Gastroesophageal sphincter (tissue), 4 donors: Measurements from ENCODE around the gene FMO4. TPM values are rescaled to one million over a fixed set of nuclear protein-coding genes. Genes with fewer than 3 reads are reported as not detected.
"Not testable (repeated sequence)": the region's sequence is repeated elsewhere in the genome, so short reads cannot be mapped to it uniquely, and the experiment has no call there.

ENCODE experiments used
- ATAC-seq: fragments of 150-250 bp; one replicate; pipeline ENCODE4 v1.9.1; 2016; ENCODE audit warnings: mild to moderate bottlenecking, moderate library complexity
- H3K27ac ChIP-seq, 4 donors: fragments of 200-600 bp; sonication (generic) in 3 of 4; 1 replicate in 3 of 4; 2 replicates in 1 of 4; pipeline ENCODE4 v1.5.1; 2016 to 2019
- H3K27me3 ChIP-seq: fragments of 200-600 bp; sonication (generic); one replicate; pipeline ENCODE4 v1.5.1; 2019
- H3K36me3 ChIP-seq, 2 donors: fragments of 200-600 bp; sonication (generic); one replicate each; pipeline ENCODE4 v1.5.1; 2019; ENCODE audit warnings: control low read depth in 1 of 2
- H3K4me1 ChIP-seq, 3 donors: fragments of 200-600 bp; sonication (generic); 1 replicate in 2 of 3; 2 replicates in 1 of 3; pipeline ENCODE4 v1.5.1; 2016 to 2019; ENCODE audit warnings: control low read depth in 2 of 3
- H3K4me3 ChIP-seq, 2 donors: fragments of 200-600 bp; sonication (generic); one replicate each; pipeline ENCODE4 v1.5.1; 2019; ENCODE audit warnings: mild to moderate bottlenecking in 1 of 2, moderate library complexity in 1 of 2
- H3K9me3 ChIP-seq, 3 donors: fragments of 200-600 bp; sonication (generic); one replicate each; pipeline ENCODE4 v1.5.1; 2017 to 2019; ENCODE audit warnings: control low read depth in 2 of 3
- CTCF ChIP-seq, 4 experiments: fragments of 200-600 bp in 2 of 4; fragments of 450-650 bp in 2 of 4; sonication (generic) in 1 of 4; IDR thresholded peaks; one replicate each; pipeline ENCODE4 v1.5.1; 2017 to 2019; ENCODE audit warnings: antibody characterized with exemption in 4 of 4, mild to moderate bottlenecking in 2 of 4, moderate library complexity in 2 of 4
- EP300 ChIP-seq: sonication (generic); formaldehyde crosslinking; IDR thresholded peaks from one replicate; pipeline ENCODE4 v1.6.1; 2017; ENCODE audit warnings: antibody characterized with exemption, mild to moderate bottlenecking
- POLR2A ChIP-seq, 2 donors: fragments of 450-650 bp; IDR thresholded peaks; one replicate each; pipeline ENCODE4 v1.6.1; 2017; ENCODE audit warnings: antibody characterized with exemption in 2 of 2, mild to moderate bottlenecking in 2 of 2, moderate library complexity in 1 of 2
- POLR2AphosphoS5 ChIP-seq: sonication (generic); formaldehyde crosslinking; IDR thresholded peaks from one replicate; pipeline ENCODE4 v1.6.1; 2017; ENCODE audit warnings: antibody characterized with exemption
- WGBS, 2 donors: methylation state at CpG; one replicate each; pipeline ENCODE4 v1.1.5; 2018; ENCODE audit warnings: low coverage in 1 of 2; 5-methylcytosine and 5-hydroxymethylcytosine counted together
- total RNA-seq, 4 donors: library from RNA; depleted of rRNA; stranded (reverse); fragments of >200 nt; gene quantifications; one replicate each; pipeline ENCODE4 v1.1.0, GENCODE V29; 2016

FMO4 gene
- total RNA-seq, 4 donors from 2014 or later = 0.54 to 2.7 (median 1.4) TPM

GRCh38 chr1:171313319-171313834 lies 606 bp upstream of the FMO4 start:
- Histone ChIP-seq H3K27ac (peak overlapping the region; percentile 64 to 81 (median 77)), H3K4me3 (no peak overlapping the region), H3K36me3 (no peaks in the 10 kb centered on the region), H3K4me1 (peaks cover 4 to 11% (median 4%) of the 10 kb centered on the region in 3 donors), H3K9me3 (no peaks in the 10 kb centered on the region), H3K27me3 (no peaks in the 10 kb centered on the region)
- WGBS, 2 donors = 0 to 20% methylated on average over 1 of the region's 1 CpG
- no peak for ATAC-seq
- no peak for TF ChIP-seq POLR2A (IDR thresholded peaks at IDR 0.05)
- no peak for TF ChIP-seq POLR2AphosphoS5
- TF ChIP-seq EP300 = no peak
- no peak for TF ChIP-seq CTCF (IDR thresholded peaks at IDR 0.05)

DNA sequence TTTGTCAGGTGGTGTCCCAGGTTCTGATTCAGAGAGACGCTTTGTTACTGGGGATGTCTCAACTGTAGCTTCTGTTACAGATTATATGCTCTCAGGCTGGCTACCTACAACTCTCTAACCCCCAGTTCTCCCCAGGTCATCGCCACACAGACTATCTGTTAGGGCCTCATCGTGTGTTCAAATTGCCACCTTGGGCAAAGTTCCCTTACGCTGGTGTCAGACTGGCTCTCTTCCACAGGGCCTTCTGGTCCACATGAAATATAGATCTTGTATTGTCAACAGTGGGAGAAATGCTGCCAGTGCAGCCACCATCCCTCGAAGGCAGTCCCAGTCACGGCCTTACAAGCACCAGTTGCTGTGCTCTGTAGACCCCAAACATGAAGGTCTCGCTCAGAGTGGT lies 15.3 kb downstream of the FMO4 start:
- no peaks in the 10 kb centered on the region for H3K36me3 ChIP-seq
- H3K27ac ChIP-seq = no peak overlapping the region
- no peak for ATAC-seq
- H3K9me3 ChIP-seq = no peaks in the 10 kb centered on the region
- TF ChIP-seq POLR2A (IDR thresholded peaks at IDR 0.05) = no peak
- TF ChIP-seq CTCF (IDR thresholded peaks at IDR 0.05) = no peak
- no peak for TF ChIP-seq EP300
- no peak for TF ChIP-seq POLR2AphosphoS5
- no peak overlapping the region for H3K4me3 ChIP-seq
- WGBS, 2 donors = 92 to 96% methylated on average over 3 to 7 of the region's 7 CpGs
- no peaks in the 10 kb centered on the region for H3K27me3 ChIP-seq
- H3K4me1 ChIP-seq = no peaks in the 10 kb centered on the region

- WGBS, 2 donors = 61 to 80% methylated on average over 1 of the region's 1 CpG
- Histone ChIP-seq H3K4me3 (no peak overlapping the region), H3K27me3 (no peaks in the 10 kb centered on the region), H3K36me3 (no peaks in the 10 kb centered on the region), H3K4me1 (no peaks in the 10 kb centered on the region), H3K27ac (no peak overlapping the region), H3K9me3 (no peaks in the 10 kb centered on the region)
- TF ChIP-seq CTCF (IDR thresholded peaks at IDR 0.05) (no peak), POLR2A (IDR thresholded peaks at IDR 0.05) (no peak), POLR2AphosphoS5 (no peak), EP300 (no peak)
- ATAC-seq = no peak
Measured at GRCh38 chr1:171334024-171334640, 20.1 kb downstream of the FMO4 start.

GRCh38 chr1:171335964-171336363 lies 22.0 kb downstream of the FMO4 start:
- no peaks in the 10 kb centered on the region for H3K27me3 ChIP-seq
- TF ChIP-seq POLR2A (IDR thresholded peaks at IDR 0.05) = no peak
- TF ChIP-seq POLR2AphosphoS5 = no peak
- no peak for TF ChIP-seq CTCF (IDR thresholded peaks at IDR 0.05)
- TF ChIP-seq EP300 = no peak
- no peaks in the 10 kb centered on the region for H3K36me3 ChIP-seq
- H3K4me3 ChIP-seq = no peak overlapping the region
- no peak for ATAC-seq
- no peaks in the 10 kb centered on the region for H3K4me1 ChIP-seq
- H3K27ac ChIP-seq = no peak overlapping the region
- WGBS, 2 donors = 44% methylated on average over 1 of the region's 1 CpG; no CpG with 5 or more reads in 1 of the 2 donors
- H3K9me3 ChIP-seq = no peaks in the 10 kb centered on the region

DNA sequence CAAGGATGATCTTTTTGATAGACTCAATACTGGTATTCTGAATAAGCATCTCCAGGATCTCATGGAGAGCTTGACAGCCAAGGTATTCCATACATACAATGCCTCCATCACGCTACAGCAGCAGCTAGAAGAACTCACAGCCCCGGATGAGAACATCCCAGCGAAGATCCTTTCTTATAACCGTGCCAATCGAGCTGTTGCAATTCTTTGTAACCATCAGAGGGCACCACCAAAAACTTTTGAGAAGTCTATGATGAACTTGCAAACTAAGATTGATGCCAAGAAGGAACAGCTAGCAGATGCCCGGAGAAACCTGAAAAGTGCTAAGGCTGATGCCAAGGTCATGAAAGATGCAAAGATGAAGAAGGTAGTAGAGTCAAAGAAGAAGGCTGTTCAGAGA lies 25.4 kb downstream of the FMO4 start:
- not testable (repeated sequence) for H3K36me3 ChIP-seq, H3K4me1 ChIP-seq, H3K4me3 ChIP-seq, H3K27me3 ChIP-seq, H3K9me3 ChIP-seq, H3K27ac ChIP-seq, ATAC-seq
- WGBS, 2 donors = 83 to 94% methylated on average over 5 to 6 of the region's 6 CpGs
